Measurements from ENCODE around the gene SS18L1.
A peak's percentile ranks its signal among the peaks of the same experiment; 100 is the strongest.

SS18L1 gene

DNA sequence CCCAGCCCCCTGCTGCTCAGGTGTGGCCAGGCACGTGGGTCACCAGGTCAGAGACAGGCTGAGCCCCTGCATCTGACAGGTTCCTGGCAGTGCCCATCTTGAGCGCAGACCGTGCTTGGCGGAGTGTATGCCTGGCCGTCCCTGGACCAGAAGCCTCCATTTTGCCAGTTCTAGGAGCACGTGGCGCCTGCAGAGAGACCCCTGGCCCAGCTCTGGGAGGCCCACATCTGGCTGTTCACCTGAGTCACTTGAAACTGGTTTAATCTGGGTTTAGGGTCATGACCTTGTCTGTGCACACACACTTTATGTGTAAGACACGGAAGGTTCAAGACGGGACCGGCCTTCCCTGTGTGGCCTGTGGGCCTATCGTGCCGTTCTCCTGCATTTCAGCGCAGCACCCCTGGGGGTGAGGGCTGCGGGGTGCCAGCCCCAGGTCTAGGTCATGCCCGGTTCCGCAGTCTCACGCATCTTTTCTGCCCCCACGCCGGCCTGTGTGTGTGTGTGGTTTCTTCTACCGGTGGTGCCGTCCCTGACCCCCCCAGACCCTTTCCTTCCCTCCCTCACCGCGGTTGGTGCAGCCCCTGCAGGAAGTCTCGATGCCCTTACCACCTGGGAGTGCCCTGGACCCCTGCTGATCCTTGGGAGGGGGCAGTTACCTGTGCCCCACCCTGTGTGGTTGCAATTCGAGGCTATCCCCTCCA lies 14.0 kb downstream of the SS18L1 start:
- DNase-seq, result no peak

DNA sequence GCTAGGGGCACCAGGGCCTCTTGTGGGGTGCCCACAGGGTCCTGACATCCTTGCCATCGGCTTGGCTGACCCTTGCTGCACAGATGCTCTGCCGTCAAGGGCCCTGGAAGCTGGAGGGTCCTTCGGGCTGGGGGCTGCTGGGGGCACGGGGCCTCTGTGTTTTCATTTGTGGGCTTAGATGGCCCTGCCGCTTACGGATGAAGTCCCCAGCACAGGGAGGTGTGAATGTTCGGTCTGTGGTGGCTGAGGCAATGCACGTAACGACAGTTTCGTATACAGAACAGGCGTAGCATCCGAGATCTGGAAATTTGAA lies 14.5 kb downstream of the SS18L1 start:
- DNase-seq, result no peak

DNA sequence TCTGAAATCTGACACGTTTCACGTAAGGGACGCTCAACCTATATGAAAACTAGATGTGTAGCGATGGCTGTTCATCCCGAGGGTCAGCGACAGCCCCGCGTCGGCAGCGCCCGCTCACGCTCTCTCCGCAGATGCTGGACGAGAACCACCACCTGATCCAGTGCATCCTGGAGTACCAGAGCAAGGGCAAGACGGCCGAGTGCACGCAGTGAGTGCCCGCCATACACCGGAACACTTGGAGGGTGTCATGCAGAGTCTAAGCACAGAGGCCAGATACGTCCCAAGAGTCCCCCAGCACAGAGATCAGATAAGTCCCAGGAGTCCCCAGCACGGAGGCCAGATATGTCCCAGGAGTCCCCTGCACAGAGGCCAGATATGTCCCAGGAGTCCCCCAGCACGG lies 15.0 kb downstream of the SS18L1 start:
- no peak for DNase-seq

DNA sequence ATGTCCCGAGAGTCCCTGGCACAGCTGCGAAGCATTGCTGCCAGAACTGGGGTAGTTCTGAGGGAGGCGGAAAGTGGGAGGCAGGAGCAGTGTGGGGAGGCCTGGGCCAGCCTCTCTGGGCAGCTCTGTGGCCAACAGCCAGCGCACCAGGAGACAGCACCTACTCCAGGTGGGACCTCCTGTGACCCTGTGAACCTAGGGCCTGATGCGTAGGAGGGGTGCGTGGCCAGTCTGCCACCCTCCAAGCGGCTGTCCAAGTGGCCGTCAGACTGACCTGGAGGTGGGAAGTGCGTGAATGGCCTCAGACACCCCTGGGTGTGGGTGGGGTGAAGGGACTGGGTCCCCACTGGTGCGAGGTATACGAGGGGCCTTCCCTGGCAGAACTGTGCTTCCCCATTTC lies 15.5 kb downstream of the SS18L1 start:
- no peak for DNase-seq

DNA sequence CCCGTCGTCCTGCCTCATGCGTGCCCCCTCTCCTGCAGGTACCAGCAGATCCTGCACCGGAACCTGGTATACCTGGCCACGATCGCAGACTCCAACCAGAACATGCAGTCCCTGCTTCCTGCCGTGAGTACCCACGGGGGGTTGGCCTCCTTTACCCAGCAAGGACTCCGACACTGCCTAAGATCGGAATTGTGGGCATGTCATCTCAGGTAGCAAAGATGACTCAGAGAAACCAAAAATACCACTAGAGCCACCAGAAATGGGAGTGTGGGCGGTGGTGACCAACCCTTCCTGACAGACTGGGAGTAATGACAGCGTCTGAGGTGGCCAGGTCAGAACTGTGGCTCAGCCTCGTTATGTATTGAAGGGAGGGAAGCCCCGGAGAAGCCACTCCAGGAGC lies 16.3 kb downstream of the SS18L1 start:
- no peak for DNase-seq

DNA sequence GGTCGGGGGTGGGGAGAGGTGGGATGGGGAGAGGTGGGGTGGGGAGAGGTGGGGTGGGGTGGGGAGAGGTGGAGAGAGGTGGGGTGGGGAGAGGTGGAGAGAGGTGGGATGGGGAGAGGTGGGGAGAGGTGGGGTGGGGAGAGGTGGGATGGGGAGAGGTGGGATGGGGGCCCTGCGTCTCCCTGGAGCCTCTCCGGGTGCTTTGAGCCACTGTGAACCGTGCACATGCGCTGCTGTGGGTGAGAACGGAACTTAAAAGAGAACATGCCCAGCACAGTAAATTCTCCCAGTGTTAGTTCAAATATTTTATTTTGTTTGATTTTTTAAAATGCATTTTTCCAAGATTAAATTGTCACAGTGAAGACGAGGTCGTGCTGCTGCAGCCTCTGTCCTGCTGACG lies 16.7 kb downstream of the SS18L1 start:
- DNase-seq, result no peak

DNA sequence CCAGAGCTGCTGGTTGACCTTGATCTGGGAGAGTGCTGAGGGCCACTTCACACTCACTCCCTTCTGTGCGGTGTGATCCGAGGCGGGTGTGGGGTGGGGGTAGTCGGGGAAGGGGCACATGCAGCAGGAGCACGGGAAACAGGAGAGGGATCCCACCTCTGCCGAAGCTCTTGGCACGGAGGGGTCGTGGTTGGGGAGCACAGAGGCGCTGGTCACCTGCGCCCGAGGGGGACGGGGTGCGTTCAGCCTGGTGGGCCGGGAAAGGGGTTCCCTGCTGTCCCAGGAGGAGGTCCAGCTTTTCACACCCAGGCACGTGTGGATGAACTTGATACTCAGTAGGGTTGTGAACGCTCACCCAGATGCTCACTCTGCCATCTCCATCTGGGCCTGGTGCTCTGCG lies 17.3 kb downstream of the SS18L1 start:
- DNase-seq, result no peak

DNA sequence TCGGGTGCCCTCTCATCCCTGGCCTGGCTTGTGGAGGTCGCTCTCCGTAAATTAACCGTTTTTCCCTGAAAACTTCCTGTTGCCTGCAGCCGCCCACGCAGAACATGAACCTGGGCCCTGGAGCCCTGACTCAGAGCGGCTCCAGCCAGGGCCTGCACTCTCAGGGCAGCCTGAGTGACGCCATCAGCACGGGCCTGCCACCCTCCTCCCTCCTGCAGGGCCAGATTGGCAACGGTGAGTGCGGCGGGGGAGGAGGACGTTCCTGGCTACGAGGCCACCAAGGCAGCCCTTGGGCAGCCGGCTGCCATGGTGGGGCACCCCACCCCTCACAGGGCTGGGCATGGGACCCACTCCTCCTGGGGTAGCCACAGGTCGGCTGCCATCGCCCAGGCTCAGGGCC lies 17.8 kb downstream of the SS18L1 start:
- no peak for DNase-seq

DNA sequence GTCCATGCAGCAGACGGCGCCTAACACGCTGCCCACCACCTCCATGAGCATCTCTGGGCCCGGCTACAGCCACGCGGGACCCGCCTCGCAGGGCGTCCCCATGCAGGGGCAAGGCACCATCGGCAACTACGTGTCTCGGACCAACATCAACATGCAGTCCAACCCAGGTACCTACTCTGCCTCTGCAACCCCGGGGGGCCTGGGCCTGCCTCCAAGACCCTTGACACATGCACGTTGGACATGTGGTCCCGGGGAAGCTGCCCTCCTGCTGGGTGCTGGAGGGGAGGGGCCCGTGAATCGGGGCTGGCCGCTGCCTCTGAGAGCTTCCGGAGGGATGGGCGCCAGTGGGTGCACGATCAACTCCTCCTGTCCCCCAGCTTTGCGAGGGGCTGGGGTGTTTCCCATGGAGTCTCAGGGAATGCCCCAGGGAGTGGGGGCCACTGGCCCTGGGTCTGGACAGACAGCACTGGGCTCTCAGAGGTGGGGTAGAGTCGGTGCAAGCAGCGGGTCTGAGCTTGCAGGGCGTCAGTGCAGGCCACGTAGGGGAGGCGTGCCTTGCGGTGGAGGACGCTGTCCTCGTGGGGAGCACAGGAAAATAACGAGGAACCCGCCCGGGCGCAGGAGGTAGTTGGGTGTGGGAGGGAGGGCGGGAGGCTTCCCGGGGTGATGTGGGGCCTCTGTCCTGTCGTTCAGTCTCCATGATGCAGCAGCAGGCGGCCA lies 19.4 kb downstream of the SS18L1 start:
- no peak for DNase-seq

DNA sequence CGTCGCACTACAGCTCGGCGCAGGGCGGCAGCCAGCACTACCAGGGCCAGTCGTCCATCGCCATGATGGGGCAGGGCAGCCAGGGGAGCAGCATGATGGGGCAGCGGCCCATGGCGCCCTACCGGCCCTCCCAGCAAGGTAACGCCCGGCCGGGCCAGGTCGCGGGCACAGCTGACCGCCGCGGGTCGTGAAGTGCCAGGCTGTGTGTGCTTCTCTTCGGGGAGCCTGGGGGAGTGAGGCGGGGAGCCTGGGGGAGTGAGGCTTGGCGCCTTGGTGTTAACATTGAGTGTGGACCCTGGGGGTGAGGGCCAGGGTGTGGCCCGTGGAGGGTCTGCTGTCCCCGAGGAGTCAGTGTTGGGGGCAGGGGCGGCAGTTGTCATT lies 19.9 kb downstream of the SS18L1 start:
- DNase-seq, result no peak

DNA sequence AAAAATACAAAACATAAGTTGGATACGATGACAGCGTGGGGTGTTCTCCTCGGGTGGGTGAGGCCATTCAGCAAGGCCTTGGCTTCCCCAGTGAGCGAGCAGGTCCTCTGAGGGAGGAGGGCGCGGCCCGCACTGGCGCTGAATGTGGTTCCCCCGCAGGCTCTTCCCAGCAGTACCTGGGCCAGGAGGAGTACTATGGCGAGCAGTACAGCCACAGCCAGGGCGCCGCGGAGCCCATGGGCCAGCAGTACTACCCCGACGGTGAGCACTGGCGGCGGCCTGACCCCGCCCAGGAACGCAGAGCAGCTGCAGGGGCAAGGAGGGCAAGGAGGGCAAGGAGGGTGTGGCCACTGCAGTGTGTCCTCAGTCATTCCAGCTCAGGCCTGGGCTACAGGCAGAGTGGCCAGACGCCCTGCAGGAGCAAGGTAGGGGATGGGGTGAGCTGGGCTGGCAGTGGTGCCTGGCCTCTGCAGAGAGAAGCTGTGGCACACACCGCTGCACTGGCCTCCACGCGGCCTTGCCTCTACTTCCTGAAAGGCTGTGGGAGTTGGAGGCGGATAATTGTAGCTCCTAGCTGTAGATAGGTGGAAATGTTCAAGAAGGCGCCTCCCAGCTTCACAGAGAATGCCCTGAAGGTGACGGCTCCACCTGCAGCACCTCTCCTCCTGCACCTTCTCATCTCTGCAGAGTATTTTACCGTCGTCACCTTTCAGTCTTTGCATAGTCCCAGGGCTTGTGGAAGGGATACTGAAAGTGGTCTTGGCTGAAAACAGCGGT lies 20.6 kb downstream of the SS18L1 start:
- no peak for DNase-seq

DNA sequence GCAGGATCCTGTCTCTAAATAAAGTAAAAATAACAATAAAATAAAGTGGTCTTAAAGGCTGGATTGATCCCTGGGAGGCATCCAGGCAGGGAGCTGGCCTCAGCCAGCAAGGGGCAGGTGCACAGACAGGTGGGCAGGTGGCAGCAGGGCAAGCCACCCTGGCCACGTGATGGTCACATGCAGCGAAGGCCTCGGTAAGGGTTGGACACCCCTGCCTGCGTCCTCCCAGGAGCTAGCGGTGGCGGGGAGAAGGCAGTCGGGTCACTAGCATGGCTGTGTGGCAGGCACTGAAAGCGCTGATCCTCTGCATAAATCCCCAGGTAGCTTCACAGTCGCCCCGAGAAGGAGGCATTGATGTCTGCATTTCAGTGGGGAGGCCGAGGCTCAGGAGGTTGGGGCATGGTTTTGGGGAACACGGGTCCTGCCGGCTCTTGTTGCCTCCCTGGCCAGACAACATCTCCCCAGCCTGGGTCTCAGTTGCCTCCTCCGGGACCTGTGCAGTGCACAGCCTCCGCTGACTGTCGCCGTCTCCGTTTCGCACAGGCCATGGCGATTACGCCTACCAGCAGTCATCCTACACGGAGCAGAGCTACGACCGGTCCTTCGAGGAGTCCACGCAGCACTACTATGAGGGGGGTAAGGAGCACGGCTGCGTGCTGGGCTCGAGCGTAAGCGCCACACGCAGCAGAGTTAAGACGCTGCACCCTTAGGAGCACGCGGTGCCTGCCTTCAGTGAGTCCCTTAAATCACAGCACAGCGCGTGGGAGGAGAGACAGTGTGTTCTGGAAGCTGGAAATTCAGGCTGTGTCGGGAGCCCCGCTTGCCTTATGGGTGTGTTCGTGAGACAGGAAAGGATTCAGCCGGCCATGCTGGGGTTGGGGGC lies 21.6 kb downstream of the SS18L1 start:
- DNase-seq, result peak; percentile 15

DNA sequence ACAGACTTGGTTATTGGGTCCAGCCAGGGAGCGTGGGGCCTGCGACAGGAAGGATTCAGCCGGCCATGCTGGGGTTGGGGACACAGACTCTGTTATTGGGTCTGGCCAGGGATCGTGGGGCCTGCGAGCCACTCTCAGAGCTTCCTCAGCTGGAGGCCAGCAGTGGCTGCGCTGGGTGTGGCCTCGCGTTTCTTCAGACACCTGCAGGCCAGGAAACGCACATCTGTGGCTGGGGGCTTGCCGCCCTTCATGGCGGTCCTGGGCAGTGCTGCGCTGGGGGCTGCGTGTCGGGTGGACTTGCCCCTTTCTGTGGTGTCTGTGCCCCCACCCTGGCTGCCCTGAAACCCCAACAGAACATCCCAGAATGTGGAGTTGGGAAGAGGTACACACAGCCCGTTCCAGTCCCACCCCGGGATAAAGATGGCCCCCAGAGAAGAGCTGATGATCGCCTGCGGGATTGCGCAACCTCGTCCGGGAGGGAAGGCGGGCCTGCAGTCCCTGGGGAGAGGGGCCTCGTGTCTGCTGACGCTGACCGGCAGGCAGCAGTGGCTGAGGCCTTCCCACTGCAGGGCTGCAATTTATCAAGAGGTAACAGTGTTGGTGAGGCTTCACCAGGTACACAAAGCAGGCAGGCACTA lies 22.3 kb downstream of the SS18L1 start:
- peak; percentile 14 for DNase-seq

DNA sequence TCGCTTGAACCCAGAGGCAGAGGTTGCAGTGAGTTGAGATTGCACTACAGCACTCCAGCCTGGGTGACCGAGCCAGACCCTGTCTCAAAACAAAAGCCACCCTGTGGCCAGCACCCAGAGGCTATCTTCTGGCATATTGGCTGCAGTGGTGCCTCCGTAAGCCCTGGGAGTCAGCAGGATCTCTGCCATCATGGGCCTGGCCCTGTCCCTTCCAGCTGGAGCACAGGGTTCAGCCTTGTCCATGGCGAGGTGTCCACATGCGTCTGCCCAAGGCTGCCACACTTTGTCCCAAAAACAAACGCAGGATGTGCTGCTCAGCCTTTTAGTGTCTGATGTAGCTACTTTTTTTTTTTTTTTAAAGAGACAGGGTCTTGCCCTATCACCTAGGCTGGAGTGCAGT lies 23.9 kb downstream of the SS18L1 start:
- DNase-seq, result peak; percentile 1

DNA sequence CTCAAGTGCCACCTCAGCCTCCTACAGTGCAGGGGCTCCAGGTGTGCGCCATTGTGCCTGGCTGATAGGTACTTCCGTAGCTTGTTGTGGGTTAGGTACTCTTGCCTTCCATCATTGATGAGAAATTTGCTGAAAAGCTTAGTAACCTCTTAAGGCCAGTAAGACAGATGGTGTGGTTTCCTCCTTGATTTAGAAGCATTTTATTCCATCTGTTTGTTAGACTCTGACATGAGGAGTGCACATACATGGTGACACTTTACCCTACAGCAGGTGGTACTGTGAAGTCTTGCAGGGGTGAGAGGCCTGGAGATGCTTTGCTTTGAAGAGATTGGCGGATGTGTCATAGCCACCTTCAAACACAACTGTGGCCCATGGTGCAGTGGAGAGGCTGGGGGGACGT lies 24.5 kb downstream of the SS18L1 start:
- peak; percentile 16 for DNase-seq

DNA sequence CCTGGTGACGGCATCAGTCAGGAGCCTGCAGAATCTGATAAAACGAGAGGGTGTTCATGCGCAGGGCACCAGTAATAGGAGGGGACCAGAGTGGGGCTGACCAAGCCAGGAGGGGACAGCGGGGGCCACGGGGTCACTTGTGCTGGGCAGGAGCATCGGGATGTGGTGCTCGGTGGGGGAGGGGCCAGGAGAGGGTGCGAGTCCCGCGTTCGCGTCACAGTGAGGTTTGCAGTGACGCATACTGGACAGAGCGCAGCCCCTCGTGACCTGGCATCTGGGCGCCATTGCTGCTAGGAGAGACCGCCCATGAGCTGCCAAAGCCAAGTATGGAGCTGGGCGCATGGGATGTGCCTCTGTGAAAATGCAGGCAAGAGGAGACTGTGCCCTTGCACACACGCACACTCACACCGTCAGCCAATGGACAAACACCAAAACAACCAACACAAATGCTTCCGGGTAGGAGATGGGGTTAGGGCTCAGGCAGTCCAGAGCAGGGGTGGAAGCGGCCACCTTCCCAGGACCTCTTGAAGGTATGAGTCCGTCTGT lies 25.4 kb downstream of the SS18L1 start:
- DNase-seq, result peak; percentile 25

DNA sequence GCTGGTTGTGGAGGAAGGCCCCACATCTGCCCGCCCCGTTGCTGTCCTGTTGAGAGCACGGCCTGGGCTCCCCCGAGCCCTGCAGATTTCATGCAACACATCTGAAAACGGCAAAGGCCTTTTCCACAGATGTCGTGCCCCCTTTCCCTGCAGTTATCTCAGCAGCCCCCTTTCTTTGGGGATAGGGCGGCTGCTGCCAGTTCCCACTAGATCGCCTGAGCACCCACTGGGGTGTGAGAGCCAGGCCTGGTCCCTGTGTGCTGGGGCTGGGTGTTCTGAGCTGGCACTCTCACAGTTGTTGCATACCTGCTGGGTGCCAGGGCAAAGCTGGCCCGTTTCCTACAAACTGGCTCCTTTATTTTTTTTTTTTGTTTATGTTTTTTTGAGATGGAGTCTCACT lies 27.0 kb downstream of the SS18L1 start:
- no peak for DNase-seq

DNA sequence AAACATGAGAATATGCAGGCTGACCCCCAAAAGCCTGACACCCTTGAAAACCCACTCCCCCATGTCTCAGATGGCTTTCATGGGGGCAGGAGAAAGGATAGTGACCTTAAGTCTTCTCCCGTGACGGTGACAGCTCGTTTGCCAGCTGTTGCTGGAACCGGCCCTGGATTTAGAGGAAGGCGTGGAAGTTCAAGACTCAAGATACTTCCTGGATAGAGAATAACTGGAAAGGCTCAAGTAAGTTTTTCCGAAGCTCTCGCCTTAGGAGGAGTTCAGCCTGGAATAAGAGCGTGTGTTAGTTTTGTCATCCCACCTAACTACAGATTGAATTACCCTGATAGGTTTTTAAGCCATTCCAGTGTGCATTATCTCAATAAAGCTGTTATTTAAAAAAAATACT lies 27.7 kb downstream of the SS18L1 start:
- peak; percentile 9 for DNase-seq

DNA sequence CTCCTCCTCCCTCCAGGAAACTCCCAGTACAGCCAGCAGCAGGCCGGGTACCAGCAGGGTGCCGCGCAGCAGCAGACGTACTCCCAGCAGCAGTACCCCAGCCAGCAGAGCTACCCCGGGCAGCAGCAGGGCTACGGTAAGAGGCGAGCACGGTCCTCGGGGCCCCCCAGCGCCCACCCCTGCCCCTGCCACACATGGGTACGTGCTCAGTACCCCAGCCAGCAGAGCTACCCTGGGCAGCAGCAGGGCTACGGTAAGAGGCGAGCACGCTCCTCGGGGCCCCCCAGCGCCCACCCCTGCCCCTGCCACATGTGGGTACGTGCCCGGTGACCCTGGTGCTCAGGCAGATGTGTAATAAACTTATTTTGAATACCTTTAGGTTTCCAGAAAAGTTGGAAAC lies 29.1 kb downstream of the SS18L1 start:
- DNase-seq, result no peak

DNA sequence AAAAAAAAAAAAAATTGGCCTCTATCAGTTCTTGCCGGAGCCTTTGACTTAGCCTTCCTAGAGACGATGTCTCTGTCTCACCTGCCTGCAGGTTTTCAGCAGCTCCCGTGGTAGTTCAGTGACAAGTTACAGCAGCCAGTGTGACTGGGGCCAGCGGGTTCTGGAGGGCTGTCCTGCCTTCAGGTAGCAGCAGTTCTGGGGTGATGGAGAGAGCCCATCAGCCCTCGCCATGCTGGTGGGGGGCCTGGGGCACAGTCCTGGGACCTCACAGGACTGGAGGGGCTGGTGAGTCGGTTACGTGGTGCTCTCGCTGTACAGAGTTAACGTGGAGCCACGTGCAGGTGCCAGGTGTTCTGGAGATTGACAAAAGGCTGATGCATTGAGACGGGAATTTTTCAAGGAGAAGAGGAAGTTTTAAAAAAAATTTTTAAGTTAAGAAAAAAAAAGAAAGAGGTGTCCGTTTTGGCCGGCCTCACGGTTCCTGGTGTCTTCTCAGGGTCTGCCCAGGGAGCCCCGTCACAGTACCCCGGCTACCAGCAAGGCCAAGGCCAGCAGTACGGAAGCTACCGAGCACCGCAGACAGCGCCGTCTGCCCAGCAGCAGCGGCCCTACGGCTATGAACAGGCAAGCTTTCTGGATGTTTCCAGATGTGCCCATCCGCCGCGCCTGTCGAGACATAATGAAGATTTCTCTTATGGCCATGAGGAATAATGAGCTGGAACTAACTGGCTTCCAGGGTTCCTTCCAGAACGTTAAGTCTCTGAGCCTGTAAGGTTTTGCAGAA lies 30.6 kb downstream of the SS18L1 start:
- DNase-seq, result peak; percentile 3

DNA sequence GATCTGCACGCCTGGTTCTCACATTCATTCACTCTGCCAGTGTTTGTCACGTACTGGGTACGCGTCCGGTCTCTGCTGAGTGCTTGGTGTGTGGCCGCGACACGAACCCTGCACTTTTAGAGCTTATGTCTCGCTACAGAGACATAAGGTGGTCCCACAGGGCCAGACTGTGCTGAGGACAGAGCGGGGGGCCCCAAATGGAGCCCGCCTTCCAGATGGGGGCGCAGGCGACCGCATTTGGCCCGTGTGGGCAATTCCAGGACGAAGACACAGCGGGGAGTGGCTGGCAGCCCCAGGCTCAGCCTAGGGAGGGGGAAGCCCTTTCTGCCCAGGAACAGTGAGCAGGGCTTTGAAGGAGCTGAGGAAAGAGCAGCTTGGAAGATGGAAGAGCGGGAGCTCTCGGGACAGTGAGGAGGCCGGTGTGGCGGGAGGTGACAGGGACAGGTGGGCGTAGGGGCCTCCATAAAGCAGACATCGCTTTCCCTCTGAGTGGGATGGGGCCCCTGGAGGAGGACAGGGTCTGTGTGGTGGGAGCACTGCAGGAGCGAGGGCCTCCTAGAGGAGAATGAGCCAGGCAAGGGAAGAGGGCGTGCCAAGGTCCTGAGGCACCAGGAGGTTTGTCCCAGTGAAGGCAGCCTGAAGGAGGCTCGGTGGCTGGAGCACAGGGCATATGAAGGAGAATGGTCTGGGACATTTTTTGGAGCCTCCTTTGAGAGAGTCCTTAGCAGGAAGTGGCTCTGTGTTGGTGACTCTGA lies 31.5 kb downstream of the SS18L1 start:
- peak; percentile 17 for DNase-seq

Measured in left hindlimb (tissue), 1 donor.